HG03565 (cell line): ENCODE measurements around the gene COL27A1.
A peak's percentile ranks its signal among the peaks of the same experiment; 100 is the strongest.

Experiments used
- ATAC-seq: cut with Tn5 transposase; IDR thresholded peaks from one replicate; pipeline ENCODE4 v1.9.1; 2021; ENCODE audit warnings: mild to moderate bottlenecking, moderate library complexity; ENCODE audit not compliant: unreplicated experiment

COL27A1 gene

GRCh38 chr9:114348261-114348905 is 193.0 kb downstream of the COL27A1 start:
- no peak for ATAC-seq

GRCh38 chr9:114348906-114349482 is 193.7 kb downstream of the COL27A1 start:
- peak; percentile 82 for ATAC-seq

GRCh38 chr9:114349713-114350480 is 194.6 kb downstream of the COL27A1 start:
- ATAC-seq: no peak

- no peak for ATAC-seq
These were observed 195.5 kb downstream of the COL27A1 start for GRCh38 chr9:114350636-114351401.

- no peak for ATAC-seq
These were observed 196.6 kb downstream of the COL27A1 start for GRCh38 chr9:114351932-114352331.

- no peak for ATAC-seq
These were observed 200.5 kb downstream of the COL27A1 start for GRCh38 chr9:114355821-114356220.

GRCh38 chr9:114356792-114357191 is 201.5 kb downstream of the COL27A1 start:
- ATAC-seq: no peak

- ATAC-seq: no peak
These were observed 202.0 kb downstream of the COL27A1 start for GRCh38 chr9:114357360-114357759.

GRCh38 chr9:114357911-114358328 is 202.6 kb downstream of the COL27A1 start:
- no peak for ATAC-seq

- no peak for ATAC-seq
These were observed 204.5 kb downstream of the COL27A1 start for GRCh38 chr9:114359801-114360200.

GRCh38 chr9:114361542-114361941 is 206.2 kb downstream of the COL27A1 start:
- no peak for ATAC-seq
